Mesodermal cell (in vitro differentiated cells): ENCODE measurements around the gene ZNF594.
"Not testable (repeated sequence)": the region's sequence is repeated elsewhere in the genome, so short reads cannot be mapped to it uniquely, and the experiment has no call there.

Experiments used
- H3K27ac ChIP-seq: 2 replicates; pipeline ENCODE4 v1.7.0; 2013; ENCODE audit warnings: mild to moderate bottlenecking, low read depth, low read length, moderate library complexity; ENCODE audit not compliant: severe bottlenecking
- H3K36me3 ChIP-seq: 2 replicates; pipeline ENCODE4 v1.7.1; 2013; ENCODE audit warnings: mild to moderate bottlenecking, low read length, moderate library complexity; ENCODE audit not compliant: control insufficient read depth, insufficient read depth
- H3K4me1 ChIP-seq: one replicate; pipeline ENCODE4 v1.7.1; 2013; ENCODE audit warnings: mild to moderate bottlenecking, low read length; ENCODE audit not compliant: insufficient read depth, control insufficient read depth, poor library complexity, severe bottlenecking
- H3K4me3 ChIP-seq: 2 replicates; pipeline ENCODE4 v1.7.0; 2013; ENCODE audit warnings: low read length, control low read depth, mild to moderate bottlenecking; ENCODE audit not compliant: insufficient read depth, poor library complexity, severe bottlenecking; ENCODE audit errors: extremely low read depth
- H3K9me3 ChIP-seq: 2 replicates; pipeline ENCODE4 v1.7.1; 2013; ENCODE audit warnings: mild to moderate bottlenecking, low read length, moderate library complexity; ENCODE audit not compliant: control insufficient read depth
- WGBS, 2 experiments: methylation state at CpG; one replicate each; pipeline ENCODE4 v1.1.5; 2013; ENCODE audit warnings: missing lambda C conversion rate in 2 of 2; ENCODE audit not compliant: insufficient coverage in 2 of 2; 5-methylcytosine and 5-hydroxymethylcytosine counted together

ZNF594 gene

DNA sequence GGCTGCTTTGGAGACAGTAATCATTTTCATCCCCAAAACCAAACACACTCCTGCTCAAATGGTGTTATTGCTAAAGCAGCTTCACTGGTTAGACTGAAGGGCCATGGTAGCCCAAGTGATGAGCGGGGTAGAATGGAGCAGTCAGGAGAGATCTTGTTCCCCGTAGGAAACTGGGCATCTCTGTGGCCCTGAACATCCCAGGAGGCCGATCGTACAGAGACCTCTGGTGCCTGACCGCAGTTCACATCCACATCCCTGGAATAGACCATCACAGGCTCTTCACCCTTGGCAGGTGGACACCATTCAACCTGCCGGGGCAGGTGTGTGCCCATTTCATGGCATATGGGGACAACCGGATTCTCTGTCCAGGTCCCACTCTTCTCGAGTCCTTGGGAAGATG, 61.9 kb downstream of the ZNF594 start:
- not testable (repeated sequence) for H3K36me3 ChIP-seq, H3K9me3 ChIP-seq, H3K4me3 ChIP-seq, H3K4me1 ChIP-seq, H3K27ac ChIP-seq
- 93 to 97% methylated on average over 7 to 8 of the region's 8 CpGs for WGBS, 2 experiments
